Astrocyte (in vitro differentiated cells and primary cell): Measurements from ENCODE around the gene MAGI1. TPM values are rescaled to one million over a fixed set of nuclear protein-coding genes. Genes with fewer than 3 reads are reported as not detected.

Source experiments
- DNase-seq: peaks from one replicate; pipeline ENCODE4 v3.0.0-alpha.2; 2010; ENCODE audit warnings: low read depth
- FAIRE-seq: peaks from 2 replicates; lab custom pipeline; 2011; peaks lifted over from hg19 to GRCh38; lab: Jason Lieb, UNC
- H2AFZ ChIP-seq: 2 replicates; pipeline ENCODE4 v1.6.0; 2012; ENCODE audit warnings: low read depth, low read length, inconsistent platforms
- H3K27ac ChIP-seq: 2 replicates; pipeline ENCODE4 v1.5.1; 2011; ENCODE audit warnings: low read depth, low read length, inconsistent platforms
- H3K27me3 ChIP-seq: 2 replicates; pipeline ENCODE4 v1.6.0; 2011; ENCODE audit warnings: low read length, inconsistent platforms; ENCODE audit not compliant: insufficient read depth
- H3K36me3 ChIP-seq: 2 replicates; pipeline ENCODE4 v1.5.1; 2011; ENCODE audit warnings: low read length, inconsistent platforms; ENCODE audit not compliant: insufficient read depth
- H3K4me1 ChIP-seq: 2 replicates; pipeline ENCODE4 v1.5.1; 2011; ENCODE audit warnings: low read length, inconsistent platforms; ENCODE audit not compliant: insufficient read depth
- H3K4me2 ChIP-seq: 2 replicates; pipeline ENCODE4 v1.6.0; 2012; ENCODE audit warnings: low read length, inconsistent platforms
- H3K4me3 ChIP-seq: 2 replicates; pipeline ENCODE4 v1.5.1; 2011; ENCODE audit warnings: low read depth, mild to moderate bottlenecking, low read length, inconsistent platforms; ENCODE audit not compliant: insufficient read depth
- H3K79me2 ChIP-seq: 2 replicates; pipeline ENCODE4 v1.6.0; 2012; ENCODE audit warnings: mild to moderate bottlenecking, low read length, inconsistent platforms; ENCODE audit not compliant: insufficient read depth
- H3K9ac ChIP-seq: 2 replicates; pipeline ENCODE4 v1.6.0; 2012; ENCODE audit warnings: mild to moderate bottlenecking, low read length, inconsistent platforms
- H3K9me3 ChIP-seq: 2 replicates; pipeline ENCODE4 v1.5.1; 2012; ENCODE audit warnings: low read depth, mild to moderate bottlenecking, low read length, inconsistent platforms; ENCODE audit not compliant: insufficient read depth
- H4K20me1 ChIP-seq: 2 replicates; pipeline ENCODE4 v1.6.0; 2012; ENCODE audit warnings: low read length, inconsistent platforms; ENCODE audit not compliant: insufficient read depth
- H3K27ac Mint-ChIP-seq: one replicate; pipeline ENCODE4 v1.8.0; 2021; ENCODE audit warnings: mild to moderate bottlenecking, mixed read lengths; ENCODE audit not compliant: unreplicated experiment
- H3K27me3 Mint-ChIP-seq: one replicate; pipeline ENCODE4 v1.8.0; 2021; ENCODE audit warnings: low read depth, mixed read lengths; ENCODE audit not compliant: unreplicated experiment
- H3K36me3 Mint-ChIP-seq: one replicate; pipeline ENCODE4 v1.8.0; 2021; ENCODE audit warnings: low read depth, mixed read lengths; ENCODE audit not compliant: unreplicated experiment
- H3K4me1 Mint-ChIP-seq: one replicate; pipeline ENCODE4 v1.8.0; 2021; ENCODE audit warnings: low read depth, mixed read lengths; ENCODE audit not compliant: unreplicated experiment
- H3K4me3 Mint-ChIP-seq: one replicate; pipeline ENCODE4 v1.8.0; 2021; ENCODE audit warnings: mild to moderate bottlenecking, moderate library complexity, mixed read lengths; ENCODE audit not compliant: unreplicated experiment
- H3K9me3 Mint-ChIP-seq: one replicate; pipeline ENCODE4 v1.8.0; 2021; ENCODE audit warnings: mild to moderate bottlenecking, mixed read lengths; ENCODE audit not compliant: unreplicated experiment
- EZH2 ChIP-seq: IDR thresholded peaks from 2 replicates; pipeline ENCODE4 v1.6.1; 2012; ENCODE audit warnings: mild to moderate bottlenecking, low read length, inconsistent platforms; ENCODE audit not compliant: insufficient read depth
- total RNA-seq: library from RNA; stranded (reverse); gene quantifications from 2 replicates; pipeline ENCODE4 v1.2.1, GENCODE V29; 2021
- TF ChIP-seq, protein P1 (sequence below): IDR thresholded peaks from 2 replicates; pipeline ENCODE4 v1.5.1; 2011; ENCODE audit warnings: low read depth, mild to moderate bottlenecking, inconsistent platforms, low read length, moderate library complexity; ENCODE audit not compliant: insufficient read depth

The MAGI1 gene
- total RNA-seq, 1 donor from 2014 or later = 31.8 TPM

DNA sequence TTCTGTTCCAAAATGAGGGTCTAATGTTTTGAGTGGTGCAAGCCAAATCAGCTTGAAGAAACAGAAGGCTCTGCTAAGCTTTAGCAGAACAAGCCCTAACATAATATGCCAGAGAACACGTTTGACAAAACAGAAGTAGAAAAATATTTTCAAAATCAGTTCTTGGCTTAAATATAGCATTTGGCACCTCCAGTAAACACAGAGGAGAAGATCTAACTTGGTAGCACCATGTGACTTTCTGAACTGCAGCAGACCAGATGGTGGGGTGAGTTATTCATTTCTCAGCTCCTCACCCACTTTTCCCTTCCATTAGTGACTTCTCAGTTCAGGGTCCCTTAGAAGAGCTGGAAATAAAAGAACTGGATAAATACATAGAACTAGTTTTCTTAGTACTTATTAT is 395.8 kb downstream of the MAGI1 start:
- H3K27ac Mint-ChIP-seq = peak overlapping the region; percentile 88
- H3K4me1 Mint-ChIP-seq = peaks cover 33% of the 10 kb centered on the region
- peaks cover 3% of the 10 kb centered on the region for H3K36me3 Mint-ChIP-seq
- peaks cover 10% of the 10 kb centered on the region for H3K9me3 Mint-ChIP-seq
- no peaks in the 10 kb centered on the region for H3K4me1 ChIP-seq
- H3K27ac ChIP-seq = no peak overlapping the region
- H2AFZ ChIP-seq = no peak overlapping the region
- no peak overlapping the region for H3K4me3 ChIP-seq
- peaks cover 10% of the 10 kb centered on the region for H4K20me1 ChIP-seq
- H3K4me3 Mint-ChIP-seq = no peak overlapping the region
- H3K27me3 ChIP-seq = no peaks in the 10 kb centered on the region
- H3K79me2 ChIP-seq = no peaks in the 10 kb centered on the region
- FAIRE-seq (no peak), DNase-seq (no peak)
- no peaks in the 10 kb centered on the region for H3K27me3 Mint-ChIP-seq
- no peaks in the 10 kb centered on the region for H3K36me3 ChIP-seq
- TF ChIP-seq, protein P1, sequence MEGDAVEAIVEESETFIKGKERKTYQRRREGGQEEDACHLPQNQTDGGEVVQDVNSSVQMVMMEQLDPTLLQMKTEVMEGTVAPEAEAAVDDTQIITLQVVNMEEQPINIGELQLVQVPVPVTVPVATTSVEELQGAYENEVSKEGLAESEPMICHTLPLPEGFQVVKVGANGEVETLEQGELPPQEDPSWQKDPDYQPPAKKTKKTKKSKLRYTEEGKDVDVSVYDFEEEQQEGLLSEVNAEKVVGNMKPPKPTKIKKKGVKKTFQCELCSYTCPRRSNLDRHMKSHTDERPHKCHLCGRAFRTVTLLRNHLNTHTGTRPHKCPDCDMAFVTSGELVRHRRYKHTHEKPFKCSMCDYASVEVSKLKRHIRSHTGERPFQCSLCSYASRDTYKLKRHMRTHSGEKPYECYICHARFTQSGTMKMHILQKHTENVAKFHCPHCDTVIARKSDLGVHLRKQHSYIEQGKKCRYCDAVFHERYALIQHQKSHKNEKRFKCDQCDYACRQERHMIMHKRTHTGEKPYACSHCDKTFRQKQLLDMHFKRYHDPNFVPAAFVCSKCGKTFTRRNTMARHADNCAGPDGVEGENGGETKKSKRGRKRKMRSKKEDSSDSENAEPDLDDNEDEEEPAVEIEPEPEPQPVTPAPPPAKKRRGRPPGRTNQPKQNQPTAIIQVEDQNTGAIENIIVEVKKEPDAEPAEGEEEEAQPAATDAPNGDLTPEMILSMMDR = no peak
- TF ChIP-seq EZH2 = no peak
- no peak overlapping the region for H3K4me2 ChIP-seq
- no peaks in the 10 kb centered on the region for H3K9me3 ChIP-seq
- H3K9ac ChIP-seq = no peak overlapping the region

DNA sequence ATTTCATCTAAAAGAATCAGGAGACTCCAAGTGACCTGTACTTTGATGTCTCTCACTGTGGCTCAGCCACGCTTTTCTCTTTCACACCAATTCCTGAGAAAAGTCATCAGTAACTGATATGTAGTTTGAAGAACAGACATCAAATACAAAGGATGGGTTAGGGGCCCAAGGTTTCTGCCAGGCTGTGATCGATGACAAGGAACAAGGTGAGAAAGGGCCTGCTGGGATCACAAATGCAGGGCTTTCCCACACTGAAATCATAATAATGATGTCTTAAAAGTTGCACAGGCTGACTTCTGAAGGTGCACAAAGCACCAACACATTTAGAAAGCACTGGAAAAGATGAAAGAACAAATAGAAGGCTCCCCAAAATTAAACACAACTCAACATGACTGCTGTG is 396.9 kb downstream of the MAGI1 start:
- no peak overlapping the region for H3K4me3 ChIP-seq
- no peaks in the 10 kb centered on the region for H3K4me1 ChIP-seq
- no peaks in the 10 kb centered on the region for H3K9me3 ChIP-seq
- Mint-ChIP-seq H3K27ac (no peak overlapping the region), H3K4me1 (peaks cover 33% of the 10 kb centered on the region), H3K9me3 (peaks cover 2% of the 10 kb centered on the region), H3K36me3 (no peaks in the 10 kb centered on the region), H3K4me3 (no peak overlapping the region), H3K27me3 (no peaks in the 10 kb centered on the region)
- FAIRE-seq (no peak), DNase-seq (no peak)
- peaks cover 11% of the 10 kb centered on the region for H4K20me1 ChIP-seq
- no peaks in the 10 kb centered on the region for H3K27me3 ChIP-seq
- H3K4me2 ChIP-seq = no peak overlapping the region
- no peak overlapping the region for H2AFZ ChIP-seq
- no peak for TF ChIP-seq EZH2
- TF ChIP-seq, protein P1 = no peak
- H3K36me3 ChIP-seq = no peaks in the 10 kb centered on the region
- no peak overlapping the region for H3K9ac ChIP-seq
- no peaks in the 10 kb centered on the region for H3K79me2 ChIP-seq
- H3K27ac ChIP-seq = no peak overlapping the region

DNA sequence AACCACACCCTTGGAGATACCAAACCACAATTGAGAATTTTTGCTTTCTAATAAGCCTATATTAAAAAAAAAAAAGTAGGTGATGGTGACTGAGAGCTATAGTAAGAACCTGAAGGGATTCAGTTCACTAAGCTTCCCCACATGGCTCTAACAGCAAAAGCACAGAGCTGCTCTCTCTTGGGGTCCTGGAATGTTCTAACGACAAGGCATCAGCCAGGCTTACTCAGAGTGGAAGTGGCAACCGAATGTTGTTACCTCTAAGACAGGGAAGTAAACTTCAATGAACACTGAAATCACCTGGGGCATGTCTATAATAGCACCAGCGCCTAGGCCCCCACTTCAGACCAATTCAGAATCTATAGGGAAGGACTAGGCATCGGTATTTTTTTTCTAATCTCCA is 397.7 kb downstream of the MAGI1 start:
- Histone ChIP-seq H3K36me3 (no peaks in the 10 kb centered on the region), H3K4me2 (no peak overlapping the region), H3K4me3 (no peak overlapping the region), H3K9ac (no peak overlapping the region), H4K20me1 (peaks cover 16% of the 10 kb centered on the region), H3K27ac (no peak overlapping the region), H3K9me3 (no peaks in the 10 kb centered on the region), H3K27me3 (no peaks in the 10 kb centered on the region), H3K79me2 (no peaks in the 10 kb centered on the region), H2AFZ (no peak overlapping the region), H3K4me1 (no peaks in the 10 kb centered on the region)
- Mint-ChIP-seq H3K9me3 (no peaks in the 10 kb centered on the region), H3K27ac (no peak overlapping the region), H3K4me1 (peaks cover 33% of the 10 kb centered on the region), H3K36me3 (no peaks in the 10 kb centered on the region), H3K27me3 (no peaks in the 10 kb centered on the region), H3K4me3 (no peak overlapping the region)
- FAIRE-seq = no peak
- no peak for DNase-seq
- no peak for TF ChIP-seq EZH2
- TF ChIP-seq, protein P1 = no peak
